C4-2B (cell line): ENCODE measurements around the gene MAP1LC3B.

Source experiments
- ZFX ChIP-seq: fragments of 450-650 bp; IDR thresholded peaks from 2 replicates; pipeline ENCODE4 v1.6.1; 2017
- TF ChIP-seq, protein P1 (sequence below): fragments of 450-650 bp; conservative IDR thresholded peaks from 2 replicates; pipeline ENCODE4 v1.5.1; 2017; ENCODE audit warnings: mild to moderate bottlenecking

DNA sequence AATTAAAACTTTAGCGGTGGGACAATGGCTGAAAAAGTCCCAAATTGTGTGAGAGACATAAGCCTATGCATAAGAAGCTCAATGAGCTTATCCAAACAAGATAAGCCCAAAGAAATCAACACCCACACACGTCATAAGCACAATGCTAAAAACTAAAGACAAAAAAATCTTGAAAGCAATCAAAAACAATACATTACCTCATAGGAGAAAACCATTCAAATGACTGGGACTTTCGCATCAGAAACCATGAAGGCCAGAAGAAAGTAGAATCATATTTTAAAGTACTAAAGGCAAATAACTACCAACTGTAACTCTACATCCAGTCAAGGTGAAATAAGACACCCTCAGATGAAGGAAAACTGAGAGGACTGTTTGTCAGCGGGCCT, 50.4 kb downstream of the MAP1LC3B start:
- TF ChIP-seq, protein P1, sequence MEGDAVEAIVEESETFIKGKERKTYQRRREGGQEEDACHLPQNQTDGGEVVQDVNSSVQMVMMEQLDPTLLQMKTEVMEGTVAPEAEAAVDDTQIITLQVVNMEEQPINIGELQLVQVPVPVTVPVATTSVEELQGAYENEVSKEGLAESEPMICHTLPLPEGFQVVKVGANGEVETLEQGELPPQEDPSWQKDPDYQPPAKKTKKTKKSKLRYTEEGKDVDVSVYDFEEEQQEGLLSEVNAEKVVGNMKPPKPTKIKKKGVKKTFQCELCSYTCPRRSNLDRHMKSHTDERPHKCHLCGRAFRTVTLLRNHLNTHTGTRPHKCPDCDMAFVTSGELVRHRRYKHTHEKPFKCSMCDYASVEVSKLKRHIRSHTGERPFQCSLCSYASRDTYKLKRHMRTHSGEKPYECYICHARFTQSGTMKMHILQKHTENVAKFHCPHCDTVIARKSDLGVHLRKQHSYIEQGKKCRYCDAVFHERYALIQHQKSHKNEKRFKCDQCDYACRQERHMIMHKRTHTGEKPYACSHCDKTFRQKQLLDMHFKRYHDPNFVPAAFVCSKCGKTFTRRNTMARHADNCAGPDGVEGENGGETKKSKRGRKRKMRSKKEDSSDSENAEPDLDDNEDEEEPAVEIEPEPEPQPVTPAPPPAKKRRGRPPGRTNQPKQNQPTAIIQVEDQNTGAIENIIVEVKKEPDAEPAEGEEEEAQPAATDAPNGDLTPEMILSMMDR, result no peak
- TF ChIP-seq ZFX, result no peak
